GM03348 (cell line): ENCODE results near the gene LIPN.

Source experiments
- DNase-seq: peaks from one replicate; pipeline ENCODE4 v3.0.0; 2012; ENCODE audit warnings: low spot score

Gene LIPN

GRCh38 chr10:88783724-88784123 is 23.9 kb downstream of the LIPN start:
- DNase-seq = peak; percentile 19

- no peak for DNase-seq
Measured at GRCh38 chr10:88786032-88786770, 26.4 kb downstream of the LIPN start.

GRCh38 chr10:88787463-88787862 is 27.6 kb downstream of the LIPN start:
- no peak for DNase-seq

GRCh38 chr10:88788924-88789323 is 29.1 kb downstream of the LIPN start:
- no peak for DNase-seq

GRCh38 chr10:88791924-88792323 is 32.1 kb downstream of the LIPN start:
- DNase-seq = peak; percentile 37

- DNase-seq = peak; percentile 11
Measured at GRCh38 chr10:88792661-88793060, 32.8 kb downstream of the LIPN start.

- DNase-seq = peak; percentile 10
Measured at GRCh38 chr10:88793712-88794299, 34.0 kb downstream of the LIPN start.

GRCh38 chr10:88794731-88795130 is 34.9 kb downstream of the LIPN start:
- peak; percentile 27 for DNase-seq

GRCh38 chr10:88800152-88801125 is 40.6 kb downstream of the LIPN start:
- DNase-seq = peak; percentile 67

GRCh38 chr10:88802523-88803285 is 42.9 kb downstream of the LIPN start, which contains the start of gene LIPM:
Gene LIPM (plus strand): TSS chr10:88802730. CDS start chr10:88802897, 167 bp downstream.
- DNase-seq = peak; percentile 7

GRCh38 chr10:88803641-88804040 is 43.8 kb downstream of the LIPN start:
- no peak for DNase-seq

- no peak for DNase-seq
Measured at GRCh38 chr10:88804083-88804812, 44.4 kb downstream of the LIPN start.

- DNase-seq = no peak
Measured at GRCh38 chr10:88805361-88805760, 45.5 kb downstream of the LIPN start.

- DNase-seq = no peak
Measured at GRCh38 chr10:88805924-88806323, 46.1 kb downstream of the LIPN start.

GRCh38 chr10:88809621-88810020 is 49.8 kb downstream of the LIPN start:
- DNase-seq = no peak

GRCh38 chr10:88810196-88810961 is 50.6 kb downstream of the LIPN start:
- peak; percentile 64 for DNase-seq

GRCh38 chr10:88813200-88813599 is 53.4 kb downstream of the LIPN start:
- DNase-seq = no peak

- DNase-seq = peak; percentile 35
Measured at GRCh38 chr10:88819290-88819689, 59.5 kb downstream of the LIPN start.

GRCh38 chr10:88820748-88821401 is 61.1 kb downstream of the LIPN start:
- DNase-seq = peak; percentile 50

- DNase-seq = no peak
Measured at GRCh38 chr10:88826388-88826787, 66.6 kb downstream of the LIPN start.
